ENCODE measurements around the gene ITGA6.

Gene ITGA6

DNA sequence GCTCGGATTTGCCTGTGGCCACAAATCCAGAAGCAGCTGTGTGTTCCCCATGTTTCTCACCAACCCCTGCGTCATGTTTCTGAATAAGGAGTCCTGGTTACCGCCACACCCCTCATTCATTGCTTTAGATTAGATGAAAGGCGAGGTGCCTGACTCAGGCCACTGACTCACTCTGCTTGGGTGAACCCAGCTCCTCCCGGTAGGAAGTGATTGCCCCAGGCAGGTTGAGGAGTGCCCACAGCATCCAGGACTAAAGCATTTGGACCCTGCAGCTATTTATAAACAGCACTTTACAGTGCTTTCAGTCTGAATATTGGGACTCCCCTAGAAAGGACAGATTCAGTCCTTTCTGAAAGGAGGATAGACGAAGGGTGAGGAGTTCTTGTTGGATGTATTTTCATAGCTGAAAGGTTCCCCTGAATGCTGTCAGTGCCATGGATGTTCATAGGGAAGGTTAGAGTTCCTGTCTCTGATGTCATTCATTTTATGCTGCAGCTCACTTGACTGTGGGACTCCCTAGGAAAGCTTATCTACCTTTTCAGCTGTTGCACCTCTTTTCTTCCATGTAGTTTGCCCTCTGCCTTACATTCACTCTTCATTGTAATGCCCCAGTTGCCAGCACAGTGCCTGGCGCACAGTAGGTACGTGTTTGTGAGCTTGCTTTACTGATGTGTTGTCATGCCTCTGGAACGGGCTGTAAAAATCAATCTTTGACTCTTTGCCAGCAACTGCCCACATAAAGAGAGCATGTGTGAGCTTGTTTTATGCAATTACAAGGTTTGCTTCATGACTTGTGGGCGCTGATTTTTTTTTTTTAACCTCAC lies 14.9 kb downstream of the ITGA6 start:
- H3K27ac Mint-ChIP-seq: peak overlapping the region; percentile 26
- peaks cover 4% of the 10 kb centered on the region for H3K27me3 Mint-ChIP-seq (ENCODE audit: low read depth)
- peak overlapping the region; percentile 30 for H3K4me3 Mint-ChIP-seq
- peaks cover 5% of the 10 kb centered on the region for H3K36me3 Mint-ChIP-seq (ENCODE audit: low read depth)
- H3K9me3 Mint-ChIP-seq: no peaks in the 10 kb centered on the region
- H3K4me1 Mint-ChIP-seq (ENCODE audit: low read depth): peaks cover 38% of the 10 kb centered on the region

- Mint-ChIP-seq H3K36me3 (ENCODE audit: low read depth) (peaks cover 16% of the 10 kb centered on the region), H3K4me3 (no peak overlapping the region), H3K27ac (no peak overlapping the region), H3K9me3 (no peaks in the 10 kb centered on the region), H3K27me3 (ENCODE audit: low read depth) (peaks cover 4% of the 10 kb centered on the region), H3K4me1 (ENCODE audit: low read depth) (peaks cover 46% of the 10 kb centered on the region)
Observed at GRCh38 chr2:172445851-172446250, 18.5 kb downstream of the ITGA6 start.

- peaks cover 16% of the 10 kb centered on the region for H3K36me3 Mint-ChIP-seq (ENCODE audit: low read depth)
- H3K9me3 Mint-ChIP-seq: no peaks in the 10 kb centered on the region
- peaks cover 4% of the 10 kb centered on the region for H3K27me3 Mint-ChIP-seq (ENCODE audit: low read depth)
- H3K4me3 Mint-ChIP-seq: no peak overlapping the region
- no peak overlapping the region for H3K27ac Mint-ChIP-seq
- peaks cover 41% of the 10 kb centered on the region for H3K4me1 Mint-ChIP-seq (ENCODE audit: low read depth)
Observed at GRCh38 chr2:172446474-172447063, 19.2 kb downstream of the ITGA6 start.

GRCh38 chr2:172447811-172448493 lies 20.6 kb downstream of the ITGA6 start:
- Mint-ChIP-seq H3K27me3 (ENCODE audit: low read depth) (no peaks in the 10 kb centered on the region), H3K27ac (no peak overlapping the region), H3K4me3 (no peak overlapping the region), H3K36me3 (ENCODE audit: low read depth) (peaks cover 18% of the 10 kb centered on the region), H3K4me1 (ENCODE audit: low read depth) (peaks cover 29% of the 10 kb centered on the region), H3K9me3 (no peaks in the 10 kb centered on the region)

DNA sequence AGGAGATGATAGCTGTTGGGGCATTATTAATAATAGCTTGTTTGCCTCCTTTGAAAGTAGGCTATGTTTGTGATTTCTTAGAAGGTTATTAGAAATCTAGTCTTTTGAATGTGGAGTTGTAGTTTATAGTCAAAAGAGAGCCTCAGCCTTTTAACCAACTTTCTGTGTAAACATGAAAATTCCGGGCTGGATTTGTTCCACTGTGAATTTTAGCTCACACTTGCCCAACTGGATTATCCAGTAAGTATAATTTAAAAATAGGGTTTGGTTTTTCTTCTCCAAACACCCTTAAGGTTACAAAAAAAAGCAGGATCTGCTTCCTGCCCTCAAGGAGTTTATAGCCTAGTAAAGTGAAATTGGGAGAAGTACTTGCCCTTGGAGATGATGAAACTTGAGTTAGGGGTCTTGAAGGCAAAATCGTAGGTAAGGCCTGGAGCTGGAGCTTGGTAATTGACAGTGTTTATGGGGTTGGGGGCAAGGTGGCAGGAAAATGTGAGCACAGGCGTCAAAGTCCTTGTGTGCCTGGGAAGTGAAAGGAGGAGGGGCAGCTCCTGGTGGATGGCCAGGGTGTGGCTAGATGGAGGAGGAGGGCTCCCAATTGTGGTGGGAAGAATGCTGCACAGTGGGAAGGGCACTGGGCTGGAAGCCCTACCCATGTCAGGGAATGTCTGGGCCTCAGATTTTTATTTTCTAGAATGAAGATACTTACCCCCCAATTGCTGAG lies 21.3 kb downstream of the ITGA6 start:
- no peak overlapping the region for H3K27ac Mint-ChIP-seq
- no peaks in the 10 kb centered on the region for H3K9me3 Mint-ChIP-seq
- peaks cover 29% of the 10 kb centered on the region for H3K4me1 Mint-ChIP-seq (ENCODE audit: low read depth)
- no peak overlapping the region for H3K4me3 Mint-ChIP-seq
- peaks cover 18% of the 10 kb centered on the region for H3K36me3 Mint-ChIP-seq (ENCODE audit: low read depth)
- H3K27me3 Mint-ChIP-seq (ENCODE audit: low read depth): no peaks in the 10 kb centered on the region

DNA sequence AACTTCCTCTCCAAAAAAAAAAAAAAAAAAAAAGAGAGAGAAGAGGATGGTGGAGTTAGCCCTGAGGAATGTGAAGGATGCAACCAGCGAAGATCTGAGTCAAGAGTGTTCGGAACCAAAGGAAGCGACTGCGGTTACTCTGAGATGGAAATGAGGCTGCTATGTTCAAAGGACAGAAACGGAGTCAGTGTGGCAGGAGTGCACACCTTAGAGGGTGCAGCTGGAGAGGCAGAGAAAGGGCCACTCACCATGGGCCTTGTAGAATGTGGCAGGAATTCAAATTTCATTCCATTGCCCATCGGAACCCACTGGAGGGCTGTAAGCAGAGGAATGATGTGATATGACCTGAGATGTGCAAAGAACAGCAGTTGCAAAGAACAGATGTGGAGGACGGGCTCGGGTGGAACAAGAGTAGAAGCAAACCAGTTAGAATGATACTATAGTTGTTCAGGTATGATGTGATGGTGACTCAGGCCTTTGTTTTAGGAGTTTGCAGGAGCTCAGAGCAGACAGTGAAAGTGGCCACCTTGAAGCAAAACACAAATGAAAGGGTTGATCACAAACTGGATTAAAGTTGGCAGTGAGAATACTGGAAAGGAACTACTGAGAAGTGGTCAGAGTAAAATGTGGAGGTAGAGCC lies 22.6 kb downstream of the ITGA6 start:
- no peak overlapping the region for H3K27ac Mint-ChIP-seq
- H3K4me3 Mint-ChIP-seq: no peak overlapping the region
- peaks cover 27% of the 10 kb centered on the region for H3K36me3 Mint-ChIP-seq (ENCODE audit: low read depth)
- peaks cover 37% of the 10 kb centered on the region for H3K4me1 Mint-ChIP-seq (ENCODE audit: low read depth)
- H3K27me3 Mint-ChIP-seq (ENCODE audit: low read depth): no peaks in the 10 kb centered on the region
- H3K9me3 Mint-ChIP-seq: no peaks in the 10 kb centered on the region

DNA sequence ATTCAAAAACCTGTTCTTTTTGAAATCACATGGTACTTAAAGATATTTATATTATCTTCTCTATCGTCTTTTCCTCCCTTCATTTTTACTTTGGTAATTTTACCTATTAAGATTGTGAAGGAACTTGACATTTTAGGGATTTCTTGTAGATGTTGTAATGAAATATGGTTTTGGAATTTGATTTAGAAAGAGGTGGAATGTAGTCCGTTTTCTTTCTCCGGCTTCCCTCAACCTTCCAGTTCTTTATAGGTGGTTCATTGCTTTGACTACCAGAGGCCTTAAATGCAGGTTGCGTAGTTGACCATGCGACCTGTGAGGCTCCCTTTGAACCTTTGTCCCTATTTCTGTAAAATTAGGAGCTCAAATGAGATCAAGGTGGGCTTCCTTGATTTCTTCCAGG lies 24.5 kb downstream of the ITGA6 start:
- H3K4me3 Mint-ChIP-seq: no peak overlapping the region
- H3K9me3 Mint-ChIP-seq: no peaks in the 10 kb centered on the region
- H3K27me3 Mint-ChIP-seq (ENCODE audit: low read depth): no peaks in the 10 kb centered on the region
- peaks cover 27% of the 10 kb centered on the region for H3K36me3 Mint-ChIP-seq (ENCODE audit: low read depth)
- peaks cover 33% of the 10 kb centered on the region for H3K4me1 Mint-ChIP-seq (ENCODE audit: low read depth)
- no peak overlapping the region for H3K27ac Mint-ChIP-seq

GRCh38 chr2:172452845-172453244 lies 25.5 kb downstream of the ITGA6 start:
- H3K4me1 Mint-ChIP-seq (ENCODE audit: low read depth): peaks cover 33% of the 10 kb centered on the region
- H3K27me3 Mint-ChIP-seq (ENCODE audit: low read depth): no peaks in the 10 kb centered on the region
- no peak overlapping the region for H3K27ac Mint-ChIP-seq
- H3K9me3 Mint-ChIP-seq: no peaks in the 10 kb centered on the region
- H3K4me3 Mint-ChIP-seq: no peak overlapping the region
- peaks cover 28% of the 10 kb centered on the region for H3K36me3 Mint-ChIP-seq (ENCODE audit: low read depth)

- H3K27me3 Mint-ChIP-seq (ENCODE audit: low read depth): no peaks in the 10 kb centered on the region
- peaks cover 25% of the 10 kb centered on the region for H3K36me3 Mint-ChIP-seq (ENCODE audit: low read depth)
- no peak overlapping the region for H3K4me3 Mint-ChIP-seq
- H3K4me1 Mint-ChIP-seq (ENCODE audit: low read depth): peaks cover 36% of the 10 kb centered on the region
- H3K9me3 Mint-ChIP-seq: no peaks in the 10 kb centered on the region
- no peak overlapping the region for H3K27ac Mint-ChIP-seq
Observed at GRCh38 chr2:172454404-172455120, 27.2 kb downstream of the ITGA6 start.

DNA sequence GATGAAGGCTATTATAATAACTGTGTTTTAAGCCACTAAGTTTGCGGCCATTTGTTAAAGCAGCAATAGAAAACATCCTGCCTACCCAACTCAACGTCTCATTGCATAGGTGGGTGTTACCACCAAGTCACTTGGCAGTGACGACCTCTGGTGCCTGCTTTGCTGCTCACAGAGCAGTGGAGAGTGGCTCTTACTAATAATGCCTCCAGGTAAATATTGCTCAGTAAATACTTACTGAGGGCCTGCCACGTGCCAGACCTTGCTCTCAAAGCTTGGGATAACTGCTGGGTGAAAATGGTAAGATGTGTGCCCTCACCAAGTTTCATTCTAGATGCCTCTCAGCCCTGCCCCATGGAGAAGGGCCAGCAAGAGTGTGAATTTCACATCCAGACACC lies 27.7 kb downstream of the ITGA6 start:
- peaks cover 38% of the 10 kb centered on the region for H3K4me1 Mint-ChIP-seq (ENCODE audit: low read depth)
- H3K9me3 Mint-ChIP-seq: no peaks in the 10 kb centered on the region
- H3K36me3 Mint-ChIP-seq (ENCODE audit: low read depth): peaks cover 23% of the 10 kb centered on the region
- no peaks in the 10 kb centered on the region for H3K27me3 Mint-ChIP-seq (ENCODE audit: low read depth)
- H3K4me3 Mint-ChIP-seq: no peak overlapping the region
- H3K27ac Mint-ChIP-seq: no peak overlapping the region

DNA sequence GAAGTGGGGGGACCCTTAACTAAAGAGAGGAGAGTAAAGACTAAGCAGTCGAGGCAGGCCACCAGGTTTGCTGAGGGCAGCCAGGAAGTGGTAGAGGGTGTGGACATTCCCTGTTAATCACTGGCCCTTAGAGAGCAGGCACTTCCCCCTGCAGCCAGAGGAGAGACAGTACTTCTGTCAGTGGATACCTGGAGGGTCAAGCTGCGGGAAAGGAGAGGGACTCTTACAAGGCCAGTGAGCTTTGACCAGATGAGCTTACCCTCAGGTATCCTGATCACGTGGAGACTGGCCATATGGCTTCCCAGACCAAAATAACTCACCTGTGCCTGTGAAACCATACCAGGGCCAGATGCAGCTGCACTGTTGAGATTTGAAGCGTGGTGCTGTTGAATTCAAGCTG lies 28.6 kb downstream of the ITGA6 start:
- Mint-ChIP-seq H3K36me3 (ENCODE audit: low read depth) (peaks cover 20% of the 10 kb centered on the region), H3K4me3 (no peak overlapping the region), H3K27me3 (ENCODE audit: low read depth) (no peaks in the 10 kb centered on the region), H3K9me3 (no peaks in the 10 kb centered on the region), H3K27ac (peak overlapping the region; percentile 21), H3K4me1 (ENCODE audit: low read depth) (peaks cover 43% of the 10 kb centered on the region)

DNA sequence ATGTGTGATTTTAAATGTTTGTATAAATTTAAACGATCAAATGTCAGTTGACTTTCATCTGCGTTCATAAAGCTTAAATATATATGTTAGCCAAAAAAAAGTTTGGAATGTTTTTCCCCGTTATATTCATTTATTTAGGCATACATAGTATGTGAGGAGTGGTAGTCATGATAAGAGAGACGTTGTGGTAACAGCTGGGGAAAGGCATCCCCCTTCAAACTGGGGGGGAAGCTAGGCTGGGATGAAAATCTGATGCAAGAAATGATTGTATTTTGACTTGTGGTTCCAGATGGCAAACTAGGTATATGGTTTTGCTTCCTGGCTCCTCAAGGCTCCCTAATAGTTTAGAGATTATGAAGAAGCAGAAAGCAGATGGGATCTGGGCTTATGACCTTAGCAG lies 30.1 kb downstream of the ITGA6 start:
- peaks cover 55% of the 10 kb centered on the region for H3K4me1 Mint-ChIP-seq (ENCODE audit: low read depth)
- peaks cover 20% of the 10 kb centered on the region for H3K36me3 Mint-ChIP-seq (ENCODE audit: low read depth)
- no peak overlapping the region for H3K4me3 Mint-ChIP-seq
- H3K27ac Mint-ChIP-seq: no peak overlapping the region
- H3K27me3 Mint-ChIP-seq (ENCODE audit: low read depth): no peaks in the 10 kb centered on the region
- H3K9me3 Mint-ChIP-seq: no peaks in the 10 kb centered on the region

GRCh38 chr2:172458561-172459124 lies 31.3 kb downstream of the ITGA6 start:
- Mint-ChIP-seq H3K4me3 (peak overlapping the region; percentile 45), H3K9me3 (no peaks in the 10 kb centered on the region), H3K27ac (no peak overlapping the region)

More at GRCh38 chr2:172458561-172459124, 31.3 kb downstream of the ITGA6 start:
- H3K36me3 Mint-ChIP-seq (ENCODE audit: low read depth): peaks cover 18% of the 10 kb centered on the region
- H3K4me1 Mint-ChIP-seq (ENCODE audit: low read depth): peaks cover 63% of the 10 kb centered on the region
- H3K27me3 Mint-ChIP-seq (ENCODE audit: low read depth): no peaks in the 10 kb centered on the region
